Osteocyte (in vitro differentiated cells): ENCODE results near the gene DCTN2. TPM values are rescaled to one million over a fixed set of nuclear protein-coding genes. Genes with fewer than 3 reads are reported as not detected.
A peak's percentile ranks its signal among the peaks of the same experiment; 100 is the strongest.

Experiments used
- DNase-seq: peaks from one replicate; pipeline ENCODE4 v3.0.0; 2021; ENCODE audit warnings: mixed read lengths; ENCODE audit not compliant: unreplicated experiment; ENCODE audit errors: extremely low spot score
- H3K27ac Mint-ChIP-seq: one replicate; pipeline ENCODE4 v1.8.0; 2021; ENCODE audit warnings: mild to moderate bottlenecking, mixed read lengths; ENCODE audit not compliant: unreplicated experiment
- H3K27me3 Mint-ChIP-seq: one replicate; pipeline ENCODE4 v1.8.0; 2021; ENCODE audit warnings: mixed read lengths; ENCODE audit not compliant: unreplicated experiment
- H3K36me3 Mint-ChIP-seq: one replicate; pipeline ENCODE4 v1.8.0; 2021; ENCODE audit warnings: mixed read lengths; ENCODE audit not compliant: unreplicated experiment
- H3K4me1 Mint-ChIP-seq: one replicate; pipeline ENCODE4 v1.8.0; 2021; ENCODE audit warnings: mixed read lengths; ENCODE audit not compliant: unreplicated experiment
- H3K4me3 Mint-ChIP-seq: one replicate; pipeline ENCODE4 v1.8.0; 2021; ENCODE audit warnings: mild to moderate bottlenecking, moderate library complexity, mixed read lengths; ENCODE audit not compliant: unreplicated experiment
- H3K9me3 Mint-ChIP-seq: one replicate; pipeline ENCODE4 v1.8.0; 2021; ENCODE audit warnings: mixed read lengths; ENCODE audit not compliant: unreplicated experiment
- total RNA-seq: library from RNA; stranded (reverse); gene quantifications from 2 replicates; pipeline ENCODE4 v1.2.1, GENCODE V29; 2021
- TF ChIP-seq, protein P1 (sequence below): fragments of 200-600 bp; sonication (generic); IDR thresholded peaks from 2 replicates; pipeline ENCODE4 v1.5.0; 2021; ENCODE audit warnings: antibody characterized with exemption, mild to moderate bottlenecking, moderate library complexity

Gene DCTN2
- total RNA-seq, 1 donor from 2014 or later, result 149 TPM

DNA sequence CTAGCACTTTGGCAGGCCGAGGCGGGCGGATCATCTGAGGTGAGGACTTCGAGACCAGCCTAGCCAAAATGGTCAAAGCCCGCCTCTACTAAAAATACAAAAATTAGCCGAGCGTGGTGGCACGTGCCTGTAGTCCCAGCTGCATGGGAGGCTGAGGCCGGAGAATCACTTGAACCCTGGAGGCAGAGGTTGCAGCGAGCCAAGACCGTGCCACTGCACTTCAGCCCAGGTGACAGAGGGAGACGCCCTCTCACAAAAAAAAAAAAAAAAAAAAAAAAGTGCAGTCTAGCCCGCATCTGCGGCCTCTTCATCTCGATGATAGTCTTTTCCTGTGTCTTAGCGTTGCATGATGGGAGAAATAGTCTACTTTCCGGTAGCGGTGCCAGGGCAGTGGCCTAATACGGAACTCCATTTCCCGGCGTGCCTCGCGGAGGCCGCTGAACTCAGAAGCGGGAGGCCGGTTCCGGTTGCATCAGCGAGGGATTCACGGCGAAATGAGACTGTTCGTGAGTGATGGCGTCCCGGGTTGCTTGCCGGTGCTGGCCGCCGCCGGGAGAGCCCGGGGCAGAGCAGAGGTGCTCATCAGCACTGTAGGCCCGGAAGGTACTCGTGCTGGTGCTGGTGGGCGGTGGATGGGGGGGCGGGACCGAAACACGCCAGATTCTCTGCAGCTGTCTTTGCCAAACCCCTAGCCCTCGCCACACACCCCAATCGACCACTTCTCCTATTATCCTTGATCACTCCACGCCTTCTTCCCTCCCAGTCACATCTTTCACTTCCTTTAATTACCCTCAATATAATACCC, 59.2 kb downstream of the DCTN2 start, which contains the start of gene MARS1:
Gene MARS1 (plus strand): TSS at position 472 of the 805 bp plus-strand sequence. CDS start 23 bp downstream, at position 495.
- Mint-ChIP-seq H3K27me3 (no peaks in the 10 kb centered on the region), H3K9me3 (no peaks in the 10 kb centered on the region), H3K4me3 (peak within 1 kb of the TSS; percentile 86), H3K27ac (peak within 1 kb of the TSS; percentile 88), H3K36me3 (peaks cover 25% of the 10 kb centered on the region), H3K4me1 (peaks cover 31% of the 10 kb centered on the region)
- TF ChIP-seq, protein P1, sequence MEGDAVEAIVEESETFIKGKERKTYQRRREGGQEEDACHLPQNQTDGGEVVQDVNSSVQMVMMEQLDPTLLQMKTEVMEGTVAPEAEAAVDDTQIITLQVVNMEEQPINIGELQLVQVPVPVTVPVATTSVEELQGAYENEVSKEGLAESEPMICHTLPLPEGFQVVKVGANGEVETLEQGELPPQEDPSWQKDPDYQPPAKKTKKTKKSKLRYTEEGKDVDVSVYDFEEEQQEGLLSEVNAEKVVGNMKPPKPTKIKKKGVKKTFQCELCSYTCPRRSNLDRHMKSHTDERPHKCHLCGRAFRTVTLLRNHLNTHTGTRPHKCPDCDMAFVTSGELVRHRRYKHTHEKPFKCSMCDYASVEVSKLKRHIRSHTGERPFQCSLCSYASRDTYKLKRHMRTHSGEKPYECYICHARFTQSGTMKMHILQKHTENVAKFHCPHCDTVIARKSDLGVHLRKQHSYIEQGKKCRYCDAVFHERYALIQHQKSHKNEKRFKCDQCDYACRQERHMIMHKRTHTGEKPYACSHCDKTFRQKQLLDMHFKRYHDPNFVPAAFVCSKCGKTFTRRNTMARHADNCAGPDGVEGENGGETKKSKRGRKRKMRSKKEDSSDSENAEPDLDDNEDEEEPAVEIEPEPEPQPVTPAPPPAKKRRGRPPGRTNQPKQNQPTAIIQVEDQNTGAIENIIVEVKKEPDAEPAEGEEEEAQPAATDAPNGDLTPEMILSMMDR, result no peak
- peak; percentile 97 for DNase-seq

DNA sequence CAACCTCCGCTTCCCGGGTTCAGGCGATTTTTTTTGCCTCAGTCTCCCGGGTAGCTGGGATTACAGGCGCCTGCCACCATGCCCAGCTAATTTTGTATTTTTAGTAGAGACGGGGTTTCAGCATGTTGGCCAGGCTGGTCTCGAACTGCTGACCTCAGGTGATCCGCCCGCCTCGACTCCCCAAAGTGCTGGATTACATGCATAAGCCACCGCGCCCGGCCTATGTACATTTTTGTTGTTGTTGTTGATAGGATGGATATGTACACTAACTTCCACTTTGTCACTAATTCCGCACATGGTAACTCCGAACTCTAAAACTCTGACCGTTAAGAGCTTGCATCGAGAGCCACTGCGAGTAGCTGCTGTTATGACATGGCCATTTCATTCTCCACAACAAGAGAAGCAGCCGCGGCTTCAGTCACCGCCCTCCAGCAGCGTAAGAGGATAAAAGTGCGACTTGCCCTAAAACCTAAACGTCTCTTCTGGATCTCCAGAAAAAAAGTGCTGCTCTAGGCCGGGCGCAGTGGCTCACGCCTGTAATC, 59.9 kb downstream of the DCTN2 start:
- no peaks in the 10 kb centered on the region for H3K27me3 Mint-ChIP-seq
- TF ChIP-seq, protein P1, result no peak
- H3K36me3 Mint-ChIP-seq, result peaks cover 23% of the 10 kb centered on the region
- H3K9me3 Mint-ChIP-seq, result no peaks in the 10 kb centered on the region
- H3K4me1 Mint-ChIP-seq, result peaks cover 31% of the 10 kb centered on the region
- no peak for DNase-seq
- peak overlapping the region; percentile 86 for H3K4me3 Mint-ChIP-seq
- H3K27ac Mint-ChIP-seq, result peak overlapping the region; percentile 88

DNA sequence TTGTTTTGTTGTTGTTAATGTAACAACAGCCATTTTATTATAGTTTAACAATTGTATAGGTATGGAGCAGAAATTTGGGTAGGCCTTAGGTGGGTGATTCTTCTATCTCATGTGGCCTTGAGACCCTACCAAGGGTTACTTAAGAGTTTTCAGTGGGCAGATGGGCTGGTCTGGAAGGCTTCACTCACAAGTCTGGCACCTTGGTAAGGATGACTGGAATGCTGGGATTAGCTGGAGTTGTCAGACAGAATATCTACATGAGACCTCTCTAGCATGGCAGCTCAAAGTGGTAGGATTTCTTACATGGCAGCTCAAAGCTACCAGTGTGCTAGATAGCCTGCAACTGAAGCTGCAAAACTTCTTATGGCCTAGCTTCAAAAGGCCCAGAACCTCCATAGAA, 61.3 kb downstream of the DCTN2 start:
- H3K4me1 Mint-ChIP-seq, result peaks cover 27% of the 10 kb centered on the region
- TF ChIP-seq, protein P1, result no peak
- H3K27ac Mint-ChIP-seq, result no peak overlapping the region
- H3K36me3 Mint-ChIP-seq, result peaks cover 10% of the 10 kb centered on the region
- H3K27me3 Mint-ChIP-seq, result peaks cover 8% of the 10 kb centered on the region
- no peaks in the 10 kb centered on the region for H3K9me3 Mint-ChIP-seq
- H3K4me3 Mint-ChIP-seq, result no peak overlapping the region
- no peak for DNase-seq

DNA sequence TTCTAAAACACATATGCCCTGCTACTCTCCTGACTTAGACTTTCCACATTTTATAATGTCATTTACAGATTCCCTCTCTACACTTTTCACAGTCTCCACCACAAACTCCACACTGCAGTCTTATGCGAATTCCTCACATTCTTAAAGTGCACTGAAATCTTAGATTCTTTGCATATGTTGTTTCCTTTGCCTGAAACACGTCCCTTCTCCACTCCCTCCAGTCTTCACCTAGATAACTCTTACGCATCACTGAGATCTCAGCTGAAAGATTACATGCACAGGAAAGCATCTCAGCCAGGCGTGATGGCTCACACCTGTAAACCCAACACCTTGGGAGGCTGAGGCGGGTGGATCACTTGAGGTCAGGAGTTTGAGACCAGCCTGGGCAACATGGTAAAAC, 63.5 kb downstream of the DCTN2 start:
- no peak overlapping the region for H3K4me3 Mint-ChIP-seq
- H3K27ac Mint-ChIP-seq, result peak overlapping the region; percentile 31
- no peaks in the 10 kb centered on the region for H3K9me3 Mint-ChIP-seq
- peaks cover 19% of the 10 kb centered on the region for H3K4me1 Mint-ChIP-seq
- TF ChIP-seq, protein P1, result no peak
- H3K27me3 Mint-ChIP-seq, result peaks cover 18% of the 10 kb centered on the region
- H3K36me3 Mint-ChIP-seq, result no peaks in the 10 kb centered on the region
- DNase-seq, result no peak

DNA sequence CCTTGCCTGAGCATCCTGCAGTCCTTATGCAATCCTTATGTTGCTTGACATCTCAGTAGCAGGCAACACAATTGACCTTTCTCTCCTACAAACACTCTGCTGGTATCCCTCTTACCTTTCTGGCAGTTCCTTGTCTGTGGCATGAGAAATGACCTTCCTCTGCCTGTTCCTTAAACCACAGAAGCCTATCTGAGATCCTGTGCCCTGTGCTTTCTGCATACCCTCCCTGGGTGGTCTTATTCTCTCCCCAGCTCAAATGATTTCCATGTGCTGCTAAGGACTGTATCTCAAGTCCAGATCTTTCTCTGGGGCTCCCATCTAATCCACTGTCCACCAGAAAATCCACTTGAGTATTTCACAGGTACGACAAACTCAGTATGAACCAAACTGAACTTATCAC, 65.3 kb downstream of the DCTN2 start:
- DNase-seq, result no peak
- TF ChIP-seq, protein P1, result no peak
- Mint-ChIP-seq H3K9me3 (no peaks in the 10 kb centered on the region), H3K4me3 (no peak overlapping the region), H3K4me1 (peaks cover 12% of the 10 kb centered on the region), H3K27me3 (peaks cover 18% of the 10 kb centered on the region), H3K27ac (no peak overlapping the region), H3K36me3 (no peaks in the 10 kb centered on the region)
